ENCODE measurements around the gene ZNF787.
"Not testable (repeated sequence)": the region's sequence is repeated elsewhere in the genome, so short reads cannot be mapped to it uniquely, and the experiment has no call there.

The ZNF787 gene

GRCh38 chr19:56103027-56103614, 18.0 kb downstream of the ZNF787 start:
- no peak for DNase-seq

DNA sequence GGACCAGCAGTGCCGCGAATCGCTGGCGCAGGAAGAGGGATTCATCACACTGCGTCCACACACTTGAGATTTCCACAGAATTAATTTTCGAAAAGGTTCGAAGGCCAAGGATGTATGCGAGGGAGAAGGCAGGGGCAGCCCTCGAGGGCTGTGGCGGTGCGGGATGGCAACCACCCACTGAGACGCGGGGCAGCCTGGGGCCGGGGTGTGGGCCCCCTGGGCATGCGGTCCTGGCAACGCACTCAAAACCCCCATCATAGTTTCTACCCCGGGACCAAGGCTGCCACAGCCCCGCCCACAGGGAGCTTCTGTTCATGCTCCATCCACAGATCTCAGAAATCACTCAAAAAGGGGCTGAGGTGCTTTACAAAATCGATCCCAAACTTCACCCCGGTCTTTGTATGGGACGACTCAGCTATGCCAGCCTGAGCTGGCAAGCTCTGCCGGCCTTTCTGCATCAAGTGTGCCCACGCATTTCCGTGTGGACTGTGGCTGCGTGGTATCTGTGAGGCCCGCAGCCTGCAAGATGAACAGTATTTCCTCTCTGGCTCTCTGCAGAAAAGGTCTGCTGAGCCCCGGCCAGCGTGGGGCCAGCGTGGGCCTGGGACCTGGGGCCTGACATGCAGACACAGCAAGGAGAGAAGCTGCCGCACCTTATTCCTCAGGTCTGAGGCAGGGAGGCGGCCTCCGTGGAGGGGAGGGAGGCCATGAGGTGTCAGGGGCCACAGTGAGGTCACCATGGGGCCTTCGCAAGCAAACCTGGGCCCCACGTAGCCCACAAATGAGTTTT, 19.2 kb downstream of the ZNF787 start:
- no peak for DNase-seq

- no peak for DNase-seq
These were observed 20.0 kb downstream of the ZNF787 start for GRCh38 chr19:56101095-56101494.

GRCh38 chr19:56099638-56100539, 21.2 kb downstream of the ZNF787 start:
- DNase-seq = no peak

DNA sequence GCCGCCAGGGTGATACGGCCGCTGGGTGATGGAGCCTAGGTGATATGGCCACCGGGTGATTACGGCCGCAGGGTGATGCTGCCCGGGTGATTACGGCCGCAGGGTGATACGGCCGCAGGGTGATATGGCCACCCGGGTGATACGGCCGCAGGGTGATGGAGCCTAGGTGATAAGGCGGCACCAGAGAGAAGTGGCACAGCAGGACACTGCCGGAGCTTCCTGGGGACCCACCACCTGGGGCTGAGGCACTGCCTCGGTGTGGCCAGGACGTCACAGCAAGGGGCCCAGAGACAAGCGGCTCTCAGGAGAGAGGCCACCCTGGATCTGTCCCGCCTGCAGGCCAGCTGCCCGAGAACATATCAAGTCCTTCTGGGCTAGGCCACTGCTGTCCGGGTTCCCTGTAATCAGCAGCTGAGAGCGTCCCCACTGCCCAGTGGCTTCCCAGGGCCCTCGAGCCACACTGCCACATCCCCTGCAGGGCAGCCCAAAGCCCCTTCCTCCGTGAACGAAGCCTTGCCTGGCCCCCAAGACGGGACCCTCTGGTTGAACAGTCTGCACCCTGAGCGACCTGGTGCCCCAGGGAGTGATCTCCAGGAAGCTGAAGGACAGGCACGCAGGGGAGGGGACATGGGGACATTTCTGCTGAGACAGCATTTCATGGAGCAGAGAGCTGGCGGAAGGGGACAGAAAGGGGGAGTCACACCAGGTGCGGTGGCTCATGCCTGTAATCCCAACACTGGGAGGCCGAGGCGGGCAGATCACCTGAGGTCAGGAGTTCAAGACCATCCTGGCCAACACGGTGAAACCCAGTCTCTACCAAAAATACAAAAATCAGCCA, 22.1 kb downstream of the ZNF787 start:
- no peak for DNase-seq

GRCh38 chr19:56098237-56098636, 22.9 kb downstream of the ZNF787 start:
- not testable (repeated sequence) for DNase-seq

DNA sequence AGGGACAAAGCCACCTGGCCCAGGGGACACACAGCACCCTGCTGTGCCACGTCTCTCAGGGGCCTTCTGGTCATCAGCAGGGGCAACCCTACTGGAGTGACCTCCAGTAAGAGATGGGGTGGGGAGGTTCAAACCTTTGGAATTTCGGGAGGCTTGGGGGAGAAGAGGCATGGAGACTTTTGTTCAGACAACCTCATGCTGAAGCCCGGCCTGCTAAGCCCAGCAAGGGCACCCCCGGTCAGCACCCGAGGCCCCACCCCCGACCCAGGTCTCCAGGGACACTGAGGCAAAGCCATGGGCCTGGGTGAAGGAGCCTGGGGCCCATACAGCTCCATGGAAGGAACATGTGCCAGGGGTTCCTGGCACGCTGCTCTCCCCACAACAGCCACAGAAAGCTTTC, 23.3 kb downstream of the ZNF787 start:
- DNase-seq = no peak

GRCh38 chr19:56097306-56097705, 23.8 kb downstream of the ZNF787 start:
- DNase-seq = no peak

- DNase-seq = no peak
These were observed 24.4 kb downstream of the ZNF787 start for GRCh38 chr19:56096665-56097064.

- no peak for DNase-seq
These were observed 26.6 kb downstream of the ZNF787 start for GRCh38 chr19:56094449-56094848.

DNA sequence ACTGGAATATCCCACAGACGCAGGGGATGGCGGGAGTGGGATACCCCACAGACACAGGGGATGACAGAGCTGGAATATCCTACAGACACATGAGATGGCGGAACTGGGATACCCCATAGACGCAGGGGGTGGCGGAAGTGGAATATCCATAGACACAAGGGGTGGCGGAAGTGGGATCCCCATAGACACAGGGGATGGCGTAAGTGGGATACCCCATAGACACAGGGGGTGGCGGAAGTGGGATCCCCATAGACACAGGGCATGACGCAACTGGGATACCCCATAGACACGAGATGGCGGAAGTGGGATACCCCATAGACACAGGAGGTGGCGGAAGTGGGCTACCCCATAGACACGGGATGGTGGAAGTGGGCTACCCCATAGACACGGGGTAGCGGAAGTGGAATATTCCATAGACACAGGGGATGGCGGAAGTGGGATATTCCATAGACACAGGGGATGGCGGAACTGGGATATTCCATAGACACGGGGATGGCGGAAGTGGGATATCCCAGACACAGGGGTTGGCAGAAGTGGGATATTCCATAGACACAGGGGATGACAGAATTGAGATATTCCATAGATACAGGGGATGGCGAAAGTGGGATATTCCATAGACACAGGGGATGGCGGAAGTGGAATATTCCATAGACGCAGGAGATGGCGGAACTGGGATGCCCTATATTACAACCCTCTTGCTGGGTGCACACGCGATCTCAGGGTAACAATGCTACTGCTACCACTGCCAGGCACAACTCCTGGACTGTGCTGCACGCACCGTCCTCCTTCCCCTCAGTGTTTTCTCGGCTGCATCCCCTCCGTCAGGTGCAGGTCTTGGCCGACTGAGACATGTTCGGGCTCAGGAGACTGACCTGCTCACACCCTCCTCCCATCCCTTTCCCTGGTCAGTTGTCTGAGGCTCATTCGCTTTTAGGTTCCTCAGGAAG, 28.1 kb downstream of the ZNF787 start:
- no peak for DNase-seq

- no peak for DNase-seq
These were observed 29.1 kb downstream of the ZNF787 start for GRCh38 chr19:56091751-56092546.

GRCh38 chr19:56091066-56091490, 30.0 kb downstream of the ZNF787 start:
- no peak for DNase-seq

DNA sequence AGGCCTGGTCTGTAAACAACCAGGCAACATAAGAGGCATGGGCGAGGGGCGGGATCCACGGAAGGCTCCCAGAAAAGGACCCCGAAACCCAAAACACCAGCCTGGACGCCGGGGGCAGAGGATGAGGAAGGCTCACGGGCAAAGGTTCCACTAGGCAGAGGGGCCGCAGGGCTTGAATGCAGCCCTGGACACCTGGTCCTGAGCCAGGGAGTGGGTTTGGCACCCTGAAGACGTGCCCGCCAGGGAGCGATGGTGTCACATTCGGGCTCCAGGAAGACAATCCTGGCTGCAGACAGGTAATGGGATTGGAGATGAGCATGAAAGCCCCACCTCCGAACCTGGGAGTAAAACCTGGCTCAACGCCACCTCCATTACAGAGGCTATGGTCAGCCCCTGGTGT, 31.8 kb downstream of the ZNF787 start:
- no peak for DNase-seq

DNA sequence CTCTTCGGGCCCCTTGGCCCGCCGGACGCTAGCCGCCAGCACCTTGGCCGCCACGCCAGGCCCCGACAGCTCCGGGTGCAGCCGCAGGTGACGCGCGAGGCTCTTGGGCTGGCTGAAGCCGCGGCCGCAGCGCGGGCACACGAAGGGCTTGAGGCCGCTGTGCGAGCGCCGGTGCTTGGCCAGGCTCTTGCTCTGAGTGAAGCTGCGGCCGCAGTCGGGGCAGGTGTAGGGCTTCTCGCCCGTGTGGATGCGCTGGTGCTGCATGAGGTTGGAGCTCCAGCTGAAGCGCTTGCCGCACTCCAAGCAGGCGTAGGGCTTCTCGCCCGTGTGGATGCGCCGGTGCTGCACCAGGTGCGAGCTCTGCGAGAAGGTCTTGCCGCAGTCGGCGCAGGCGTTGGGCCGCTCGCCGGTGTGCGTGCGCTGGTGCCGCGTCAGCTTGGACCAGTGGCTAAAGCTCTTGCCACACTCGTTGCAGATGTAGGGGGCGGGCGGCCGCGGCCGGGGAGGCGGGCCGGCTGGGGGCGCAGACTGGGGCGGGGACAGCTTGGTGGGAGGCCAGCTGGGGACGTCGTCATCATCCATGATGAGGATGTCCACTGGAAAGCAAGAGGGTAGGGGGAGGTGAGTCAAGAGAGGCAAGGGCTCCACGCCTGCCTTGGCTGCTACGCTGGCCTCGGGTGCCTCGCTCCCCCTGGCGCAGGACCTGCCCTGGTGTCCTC, 32.4 kb downstream of the ZNF787 start:
- no peak for DNase-seq

DNA sequence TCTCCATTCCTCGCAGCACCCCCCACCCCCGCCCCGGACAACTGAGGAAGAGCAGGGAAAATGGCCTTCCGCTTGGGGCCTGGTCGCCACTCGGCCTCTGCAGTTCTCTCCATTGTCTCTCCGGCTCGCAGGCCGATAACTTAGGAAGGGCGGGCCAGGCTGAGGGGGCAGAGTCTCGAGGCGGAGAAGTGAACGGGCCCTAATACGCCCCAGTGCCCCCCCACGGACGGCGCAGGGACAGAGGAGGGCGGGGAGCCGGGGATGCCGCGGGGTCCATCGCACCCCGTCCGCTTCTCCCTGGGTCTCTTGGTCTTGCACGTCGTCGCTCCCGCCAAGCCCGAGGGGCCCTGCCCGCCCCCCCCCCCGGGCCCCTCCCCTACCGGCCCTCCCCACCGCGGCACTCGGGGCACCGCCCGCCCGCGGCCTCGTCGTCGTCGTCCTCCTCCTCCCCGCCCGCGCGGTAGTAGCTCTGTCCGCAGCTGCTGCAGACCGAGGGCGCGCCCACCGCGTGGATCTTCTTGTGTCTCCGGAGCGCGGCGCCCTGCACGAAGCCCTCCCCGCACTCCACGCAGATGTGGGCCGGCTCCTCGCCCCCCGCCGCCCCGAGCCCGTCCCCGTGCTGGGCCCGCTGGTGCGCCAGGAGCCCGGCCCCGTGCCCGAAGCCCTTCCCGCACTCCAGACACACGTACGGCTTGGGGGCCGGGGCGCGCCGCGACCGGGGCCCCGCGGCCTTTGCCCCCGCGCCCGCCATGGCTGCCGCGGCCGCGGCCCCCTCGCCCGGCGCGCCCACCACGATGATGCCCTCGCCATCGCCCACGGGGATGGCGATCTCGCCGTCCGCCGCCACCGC, 33.2 kb downstream of the ZNF787 start:
- DNase-seq = no peak

- no peak for DNase-seq
These were observed 34.2 kb downstream of the ZNF787 start for GRCh38 chr19:56086671-56087430.

All from hematopoietic multipotent progenitor cell treated with erythropoietin and hydrocortisone succinate and interleukin-3 and kit ligand, for 4 days (in vitro differentiated cells).